CD4-positive, alpha-beta T cell treated with Interleukin-6 at 100 ng/mL for 8 hours (primary cell): ENCODE data around the gene SAMHD1.
"Not testable (repeated sequence)": the region's sequence is repeated elsewhere in the genome, so short reads cannot be mapped to it uniquely, and the experiment has no call there.

ENCODE experiments used
- DNase-seq: peaks from one replicate; pipeline ENCODE4 v3.0.0-alpha.2; 2020; ENCODE audit warnings: mixed read lengths, low spot score

The SAMHD1 gene

GRCh38 chr20:36916199-36916598 is 35.3 kb downstream of the SAMHD1 start:
- no peak for DNase-seq

DNA sequence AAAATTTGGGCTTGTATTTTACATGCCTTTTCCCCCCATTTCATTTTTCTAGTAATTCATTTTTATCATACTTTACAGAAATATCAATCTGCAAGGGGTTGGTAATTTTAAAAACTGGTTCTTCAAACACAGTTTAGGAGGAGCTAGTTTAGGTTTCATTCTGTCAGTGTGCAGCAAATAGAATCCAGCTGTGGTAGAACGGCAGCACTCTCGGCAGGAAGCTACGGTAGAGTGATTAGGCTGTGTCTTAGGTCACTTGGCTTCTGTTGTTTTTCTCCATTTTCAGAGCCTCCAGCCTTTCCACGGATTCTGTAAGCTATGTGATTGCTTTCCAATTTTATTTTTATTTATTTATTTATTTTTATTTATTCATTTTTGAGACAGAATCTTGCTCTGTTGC is 42.9 kb downstream of the SAMHD1 start:
- DNase-seq = no peak

GRCh38 chr20:36906086-36906485 is 45.4 kb downstream of the SAMHD1 start:
- DNase-seq = not testable (repeated sequence)

- DNase-seq = not testable (repeated sequence)
Measured at GRCh38 chr20:36905566-36905965, 45.9 kb downstream of the SAMHD1 start.

- DNase-seq = no peak
Measured at GRCh38 chr20:36904690-36905089, 46.8 kb downstream of the SAMHD1 start.

GRCh38 chr20:36895036-36895435 is 56.5 kb downstream of the SAMHD1 start:
- no peak for DNase-seq

GRCh38 chr20:36893801-36894200 is 57.7 kb downstream of the SAMHD1 start:
- DNase-seq = no peak

GRCh38 chr20:36891211-36891610 is 60.3 kb downstream of the SAMHD1 start:
- no peak for DNase-seq

DNA sequence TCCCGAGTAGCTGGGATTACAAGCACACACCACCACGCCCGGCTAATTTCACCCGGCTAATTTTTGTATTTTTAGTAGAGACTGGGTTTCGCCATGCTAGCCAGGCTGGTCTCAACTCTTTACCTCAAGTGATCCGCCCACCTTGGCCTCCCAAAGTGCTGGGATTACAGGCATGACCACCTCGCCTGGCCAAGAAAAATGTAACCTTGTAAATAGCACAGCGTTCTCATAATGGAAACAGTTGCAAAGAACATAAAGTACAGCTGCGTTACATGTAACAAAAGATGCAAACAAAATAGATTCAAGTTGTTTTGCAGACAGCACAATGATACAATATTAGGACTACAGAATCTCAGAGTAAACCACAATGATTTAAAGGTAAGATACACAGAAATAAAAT is 60.9 kb downstream of the SAMHD1 start:
- DNase-seq = no peak

- no peak for DNase-seq
Measured at GRCh38 chr20:36888880-36889516, 62.5 kb downstream of the SAMHD1 start.

DNA sequence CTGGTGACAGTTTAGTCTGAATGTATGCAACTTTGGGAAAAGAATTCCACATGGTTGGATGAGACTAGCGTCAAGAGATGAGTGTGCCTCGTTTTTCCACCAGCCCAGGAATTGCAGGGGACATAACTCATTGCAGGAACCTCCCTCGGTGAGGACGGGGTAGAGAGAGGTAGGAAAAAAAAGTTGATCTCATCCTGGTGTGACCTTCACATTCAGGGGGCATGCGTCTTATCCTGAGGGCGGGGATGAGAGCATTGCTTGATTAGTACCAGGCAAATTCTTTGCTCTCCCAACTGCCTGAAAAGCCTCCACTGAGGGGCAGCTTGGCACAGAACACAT is 63.8 kb downstream of the SAMHD1 start:
- DNase-seq = no peak

GRCh38 chr20:36886859-36887751 is 64.4 kb downstream of the SAMHD1 start:
- DNase-seq = peak; percentile 70

DNA sequence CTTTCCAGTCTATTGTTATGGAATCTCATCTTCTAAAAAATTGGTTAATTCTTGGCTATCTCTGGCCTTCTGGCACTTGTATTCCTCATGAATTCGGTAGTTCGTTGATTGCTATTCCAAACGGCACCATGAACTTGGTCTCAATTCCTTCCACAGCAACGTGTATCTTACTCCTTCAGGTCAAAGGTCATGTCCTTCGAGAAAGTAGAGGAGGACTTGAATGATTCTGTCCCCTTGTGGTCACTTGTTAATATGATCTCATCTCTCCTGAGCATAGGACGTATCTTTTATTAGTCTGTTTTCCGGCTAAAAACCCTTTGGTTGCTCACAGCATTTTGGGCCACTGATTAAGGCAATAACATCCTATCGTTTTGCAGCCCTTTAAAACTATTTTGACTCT is 66.2 kb downstream of the SAMHD1 start:
- no peak for DNase-seq

DNA sequence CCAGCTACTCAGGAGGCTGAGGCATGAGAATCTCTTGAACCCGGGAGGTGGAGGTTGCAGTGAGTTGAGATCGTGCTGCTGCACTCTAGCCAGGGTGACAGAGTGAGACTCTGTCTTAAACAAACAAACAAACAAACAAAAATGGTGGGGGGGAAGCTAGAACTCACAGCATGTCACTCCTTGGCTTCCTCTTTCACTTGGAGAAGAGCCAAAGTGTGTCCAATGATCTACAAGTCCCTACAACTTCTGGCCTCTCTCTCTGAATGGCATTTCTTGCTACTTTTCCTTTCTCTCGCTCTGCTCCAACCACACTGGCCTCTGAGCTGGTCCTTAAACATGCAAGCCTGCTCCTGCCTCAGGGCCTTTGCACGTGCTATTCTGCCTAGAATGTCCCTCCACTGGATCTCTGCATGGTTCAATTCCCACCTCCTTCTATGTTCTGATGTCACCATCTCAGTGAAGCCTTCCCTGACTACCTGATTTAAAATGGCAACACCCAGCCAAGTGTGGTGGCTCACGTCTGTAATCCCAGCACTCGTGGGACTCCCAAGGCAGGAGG is 67.5 kb downstream of the SAMHD1 start:
- DNase-seq = no peak

DNA sequence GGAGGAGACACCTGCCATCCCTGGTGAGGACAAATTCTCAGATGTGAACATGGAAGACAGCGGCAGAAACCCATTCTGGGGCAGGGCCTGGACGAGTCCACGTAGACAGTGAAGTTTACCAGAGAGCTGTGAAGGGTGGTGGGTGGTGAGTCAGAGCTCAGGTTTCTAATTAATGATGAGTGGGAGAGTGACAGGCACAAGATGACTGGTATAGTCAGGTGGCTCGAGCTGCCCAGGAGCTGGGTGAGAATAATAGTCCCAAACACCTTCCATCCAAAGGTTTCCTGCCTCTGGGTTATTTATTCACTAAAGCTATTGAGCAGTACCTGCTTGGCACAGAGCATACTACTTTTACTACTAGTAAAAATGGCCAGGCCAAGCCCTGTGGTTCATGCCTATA is 69.6 kb downstream of the SAMHD1 start:
- no peak for DNase-seq

DNA sequence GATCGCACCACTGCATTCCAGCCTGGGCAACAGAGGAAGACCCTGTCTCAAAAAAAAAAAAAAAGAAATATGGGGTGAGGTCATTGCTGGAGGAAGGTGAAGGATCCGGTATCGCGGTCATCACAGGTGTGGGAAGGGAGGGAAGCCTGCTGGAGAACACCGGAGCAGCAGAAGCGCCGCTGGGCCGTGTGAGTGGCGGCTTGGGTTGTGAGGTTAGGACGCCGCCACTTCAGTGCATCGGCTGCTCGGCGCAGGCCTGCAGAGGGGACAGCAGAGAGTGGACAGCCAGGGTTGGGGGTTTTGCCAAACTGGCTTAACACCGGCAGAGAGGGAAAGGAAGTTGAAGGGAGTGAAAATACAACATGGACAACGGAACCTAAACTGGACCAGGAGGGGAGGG is 70.2 kb downstream of the SAMHD1 start:
- DNase-seq = no peak

- no peak for DNase-seq
Measured at GRCh38 chr20:36880741-36881250, 70.7 kb downstream of the SAMHD1 start.

- no peak for DNase-seq
Measured at GRCh38 chr20:36878941-36879340, 72.6 kb downstream of the SAMHD1 start.

DNA sequence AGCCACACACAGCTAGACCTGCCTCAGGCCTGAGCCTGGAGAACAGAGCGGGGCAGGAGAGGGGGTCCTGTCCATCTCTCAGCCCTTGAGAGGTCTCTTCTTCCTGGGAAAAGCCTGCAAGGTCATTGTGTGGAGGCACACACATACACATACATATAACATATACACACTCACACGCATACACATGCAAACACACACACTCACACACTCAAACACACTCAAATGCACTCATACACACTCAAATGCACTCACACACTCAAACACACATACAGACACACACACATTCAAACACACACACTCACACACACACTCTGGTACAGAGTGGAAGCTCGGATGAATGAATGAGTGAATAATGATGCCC is 75.1 kb downstream of the SAMHD1 start:
- no peak for DNase-seq

DNA sequence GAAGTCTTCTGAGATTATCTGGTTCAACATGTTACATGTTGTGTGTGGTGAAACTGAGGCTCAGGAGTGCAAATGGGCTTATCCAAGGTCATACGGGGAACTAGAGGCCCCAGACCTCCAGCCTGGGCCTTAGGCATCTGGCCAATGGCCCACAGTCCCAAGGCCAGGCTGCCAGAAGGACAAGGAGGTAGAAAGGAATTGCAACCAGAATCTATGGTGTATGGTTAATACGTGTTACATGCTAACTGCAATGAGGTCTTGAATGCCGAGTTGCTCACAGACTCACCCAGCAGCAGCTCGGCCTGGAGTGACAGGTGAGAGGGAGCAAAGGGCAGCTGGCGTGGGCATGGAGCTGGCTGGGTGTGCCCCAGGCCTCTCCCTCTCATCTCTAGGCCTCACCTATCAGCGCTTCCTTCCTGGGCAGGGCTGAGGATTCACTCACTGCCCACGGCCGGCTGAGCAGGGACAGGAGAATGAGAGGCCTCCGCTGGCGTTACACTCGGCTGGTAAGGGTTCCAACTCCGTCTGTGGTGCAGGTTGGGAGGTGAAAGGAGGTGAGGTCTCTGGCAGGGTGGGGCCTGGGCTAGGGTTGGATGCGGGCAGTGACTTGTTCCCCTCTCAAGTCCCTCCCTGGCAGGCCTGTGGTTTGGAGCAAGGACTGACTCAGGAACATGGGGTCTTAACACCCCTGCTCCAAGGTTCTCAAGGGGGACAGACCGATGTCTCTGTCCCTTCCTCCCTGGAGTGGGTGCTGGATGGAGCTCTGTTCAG is 75.6 kb downstream of the SAMHD1 start, which contains the start of gene TLDC2:
Gene TLDC2 (plus strand): TSS at position 437 of the 771 bp plus-strand sequence. CDS start 37 bp downstream, at position 474.
- no peak for DNase-seq

DNA sequence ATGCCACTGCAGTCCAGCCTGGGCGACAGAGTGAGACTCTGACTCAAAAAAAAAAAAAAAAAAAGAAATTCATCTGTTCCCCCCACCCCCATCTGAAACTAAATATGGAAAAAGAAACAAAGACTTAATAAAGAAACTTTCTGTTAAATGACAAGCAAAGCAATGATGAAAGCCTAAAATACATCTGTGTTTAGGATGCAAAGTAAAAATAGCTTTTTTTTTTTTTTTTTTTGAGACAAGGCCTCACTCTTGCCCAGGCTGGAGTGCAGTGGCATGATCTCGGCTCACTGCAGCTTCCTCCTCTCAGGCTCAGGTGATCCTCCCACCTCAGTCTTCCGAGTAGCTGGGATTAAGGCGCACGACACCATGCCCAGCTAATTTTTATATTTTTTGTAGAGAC is 76.4 kb downstream of the SAMHD1 start:
- not testable (repeated sequence) for DNase-seq

DNA sequence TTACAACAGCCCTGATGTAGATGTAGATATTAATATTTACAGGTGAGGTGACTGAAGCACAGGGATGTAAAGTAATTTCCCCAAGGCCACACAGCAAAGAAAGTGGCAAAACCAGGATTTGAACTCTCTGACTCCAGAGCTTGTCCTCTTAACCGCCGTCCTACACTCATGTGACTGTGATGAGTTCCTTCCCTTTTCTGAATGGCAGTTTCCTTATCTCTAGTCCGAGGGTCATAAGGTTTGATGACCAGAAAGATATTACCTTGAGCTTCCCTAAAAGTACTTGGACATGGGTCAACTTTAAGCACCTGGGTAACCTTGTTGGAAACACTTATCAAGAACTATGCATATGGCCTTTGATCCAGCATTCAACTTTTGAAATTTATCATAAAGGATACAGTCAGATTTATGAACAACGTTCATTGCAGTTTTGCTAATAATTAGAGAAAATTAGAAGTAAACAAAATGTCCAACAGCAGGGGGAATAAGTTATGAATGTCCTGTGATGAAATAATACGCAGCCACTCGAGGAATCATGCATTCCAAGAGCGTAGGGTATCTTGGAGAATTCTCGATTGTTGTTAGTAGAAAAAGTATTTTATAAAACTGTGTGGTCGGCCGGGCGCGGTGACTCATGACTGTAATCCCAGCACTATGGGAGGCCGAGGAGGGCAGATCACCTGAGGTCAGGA is 77.9 kb downstream of the SAMHD1 start:
- no peak for DNase-seq
